SK-N-SH (cell line): ENCODE measurements around the gene TBCCD1. TPM values are rescaled to one million over a fixed set of nuclear protein-coding genes. Genes with fewer than 3 reads are reported as not detected.

Experiments
- CTCF ChIA-PET: fragments of 300-600, 350-600 bp; formaldehyde crosslinking; extraction: SDS; loops from one replicate; lab custom pipeline; 2021; lab: Yijun Ruan, JAX
- POLR2A ChIA-PET: fragments of 350-600 bp; sonication (Branson Sonifier 250); formaldehyde crosslinking; extraction: SDS; loops from one replicate; lab custom pipeline; 2020; ENCODE audit warnings: antibody characterized with exemption, inconsistent platforms; lab: Yijun Ruan, JAX
- DNase-seq: peaks from one replicate; pipeline ENCODE4 v3.0.0; 2012
- H2AFZ ChIP-seq: fragments of 200-600 bp; sonication (generic); 2 replicates; pipeline ENCODE4 v1.8.1; 2016; ENCODE audit warnings: antibody characterized with exemption, mild to moderate bottlenecking, low read depth
- H3F3A ChIP-seq: fragments of 200-600 bp; sonication (generic); replicated peaks from 2 replicates; pipeline ENCODE3; 2016; ENCODE audit warnings: antibody characterized with exemption, mild to moderate bottlenecking; ENCODE audit not compliant: insufficient read depth
- H3K27ac ChIP-seq, 2 experiments: fragments of 200-500 bp in 1 of 2; fragments of 200-600 bp in 1 of 2; sonication (Bioruptor generic) in 1 of 2; sonication (generic), shearing (Covaris generic) in 1 of 2; 2 replicates each; pipeline versions ENCODE4 v1.5.1 to v1.6.1; 2014 to 2016; ENCODE audit warnings: low read depth in 2 of 2, inconsistent platforms in 1 of 2, low read length in 1 of 2, mild to moderate bottlenecking in 1 of 2, mixed read lengths in 1 of 2
- H3K27me3 ChIP-seq: fragments of 200-600 bp; sonication (generic), shearing (Covaris generic); 2 replicates; pipeline ENCODE4 v1.6.1; 2016; ENCODE audit warnings: mixed run types; ENCODE audit not compliant: insufficient read depth
- H3K36me3 ChIP-seq, 2 experiments: fragments of 200-500 bp in 1 of 2; fragments of 200-600 bp in 1 of 2; sonication (Bioruptor generic) in 1 of 2; sonication (generic) in 1 of 2; replicated peaks in 1 of 2; 2 replicates each; pipeline versions ENCODE3 to v1.5.1; 2014 to 2016; ENCODE audit warnings: low read length in 1 of 2, mild to moderate bottlenecking in 1 of 2; ENCODE audit not compliant: insufficient read depth in 2 of 2, control insufficient read depth in 1 of 2
- H3K4me1 ChIP-seq, 2 experiments: fragments of 200-500 bp in 1 of 2; fragments of 200-600 bp in 1 of 2; sonication (Bioruptor generic) in 1 of 2; sonication (generic), shearing (Covaris generic) in 1 of 2; 2 replicates each; pipeline versions ENCODE4 v1.5.1 to v1.6.1; 2014 to 2016; ENCODE audit warnings: low read depth in 1 of 2, low read length in 1 of 2, mixed run types in 1 of 2; ENCODE audit not compliant: insufficient read depth in 2 of 2, control insufficient read depth in 1 of 2
- H3K4me2 ChIP-seq: fragments of 200-600 bp; sonication (generic), shearing (Covaris generic); 2 replicates; pipeline ENCODE4 v1.6.1; 2017; ENCODE audit warnings: mixed run types
- H3K4me3 ChIP-seq, 2 experiments: fragments of 200-500 bp in 1 of 2; fragments of 200-600 bp in 1 of 2; sonication (Bioruptor generic) in 1 of 2; sonication (generic), shearing (Covaris generic) in 1 of 2; 2 replicates each; pipeline versions ENCODE4 v1.5.1 to v1.8.1; 2014 to 2016; ENCODE audit warnings: low read depth in 2 of 2, inconsistent platforms in 1 of 2, low read length in 1 of 2, mild to moderate bottlenecking in 1 of 2, mixed read lengths in 1 of 2, moderate library complexity in 1 of 2
- H3K79me2 ChIP-seq: fragments of 200-600 bp; sonication (generic); 2 replicates; pipeline ENCODE4 v1.8.1; 2017; ENCODE audit warnings: mild to moderate bottlenecking; ENCODE audit not compliant: insufficient read depth
- H3K9ac ChIP-seq: fragments of 200-600 bp; sonication (generic); 2 replicates; pipeline ENCODE4 v1.6.1; 2017; ENCODE audit warnings: mixed run types
- H3K9me2 ChIP-seq: fragments of 200-600 bp; sonication (generic); 2 replicates; pipeline ENCODE4 v1.6.1; 2017; ENCODE audit warnings: mixed run types
- H3K9me3 ChIP-seq: fragments of 200-600 bp; sonication (generic); 2 replicates; pipeline ENCODE4 v1.6.1; 2017; ENCODE audit warnings: mixed run types, mild to moderate bottlenecking, moderate library complexity
- H4K20me1 ChIP-seq: fragments of 200-600 bp; sonication (generic); 2 replicates; pipeline ENCODE4 v1.6.1; 2017; ENCODE audit warnings: mild to moderate bottlenecking, mixed run types; ENCODE audit not compliant: insufficient read depth
- ELF1 ChIP-seq: IDR thresholded peaks from 2 replicates; pipeline ENCODE4 v1.4.0; 2012
- EZH2phosphoT487 ChIP-seq: fragments of 200-600 bp; sonication (generic); IDR thresholded peaks from 2 replicates; pipeline ENCODE4 v1.6.1; 2017; ENCODE audit warnings: low read depth, mixed run types, mild to moderate bottlenecking, antibody characterized with exemption, moderate library complexity, borderline replicate concordance
- FOXJ3 ChIP-seq: sonication (generic); formaldehyde crosslinking; IDR thresholded peaks from 2 replicates; pipeline ENCODE4 v1.5.1; 2020; ENCODE audit warnings: mild to moderate bottlenecking, missing genetic modification reagents
- GABPA ChIP-seq: IDR thresholded peaks from 2 replicates; pipeline ENCODE4 v1.4.0; 2012; ENCODE audit warnings: low read depth, mild to moderate bottlenecking
- GATA2 ChIP-seq: sonication (generic); formaldehyde crosslinking; IDR thresholded peaks from 2 replicates; pipeline ENCODE4 v1.5.0; 2020; ENCODE audit warnings: mild to moderate bottlenecking, missing genetic modification reagents
- JUND ChIP-seq: IDR thresholded peaks from 2 replicates; pipeline ENCODE4 v1.4.0; 2012
- MAX ChIP-seq: IDR thresholded peaks from 2 replicates; pipeline ENCODE4 v1.4.0; 2012; ENCODE audit warnings: low read depth
- MEF2A ChIP-seq: IDR thresholded peaks from 2 replicates; pipeline ENCODE4 v1.4.0; 2012; ENCODE audit warnings: low read depth, borderline replicate concordance
- MXI1 ChIP-seq: IDR thresholded peaks from 2 replicates; pipeline ENCODE4 v1.6.1; 2012; ENCODE audit warnings: mild to moderate bottlenecking, low read depth, low read length, improper control_type of control experiment
- PBX3 ChIP-seq: IDR thresholded peaks from 2 replicates; pipeline ENCODE4; 2012
- POLR2AphosphoS5 ChIP-seq: IDR thresholded peaks from 2 replicates; pipeline ENCODE4 v1.6.1; 2012; ENCODE audit warnings: low read depth, low read length
- RAD21 ChIP-seq: IDR thresholded peaks from 2 replicates; pipeline ENCODE4 v1.6.1; 2012; ENCODE audit warnings: mild to moderate bottlenecking, low read length
- REST ChIP-seq: IDR thresholded peaks from 2 replicates; pipeline ENCODE4 v1.6.1; 2012; ENCODE audit warnings: mild to moderate bottlenecking, low read depth, low read length, moderate library complexity
- RFX5 ChIP-seq: IDR thresholded peaks from 2 replicates; pipeline ENCODE4 v1.6.1; 2012; ENCODE audit warnings: mild to moderate bottlenecking, improper control_type of control experiment, low read length
- TCF12 ChIP-seq: IDR thresholded peaks from 2 replicates; pipeline ENCODE4 v1.4.0; 2012
- TEAD4 ChIP-seq: IDR thresholded peaks from 2 replicates; pipeline ENCODE4 v1.4.0; 2012; ENCODE audit warnings: mild to moderate bottlenecking, borderline replicate concordance; ENCODE audit not compliant: insufficient read depth
- USF1 ChIP-seq: IDR thresholded peaks from 2 replicates; pipeline ENCODE4 v1.4.0; 2012; ENCODE audit warnings: low read depth, borderline replicate concordance
- USF2 ChIP-seq: fragments of 150-350 bp; IDR thresholded peaks from 2 replicates; pipeline ENCODE4 v1.6.1; 2017; ENCODE audit warnings: antibody characterized with exemption, low read length, low read depth, borderline replicate concordance
- YY1 ChIP-seq: IDR thresholded peaks from 2 replicates; pipeline ENCODE4 v1.4.0; 2012; ENCODE audit warnings: low read depth, mild to moderate bottlenecking
- WGBS: methylation state at CpG from one replicate; pipeline ENCODE4 v1.1.6; 2017; ENCODE audit warnings: low lambda C conversion rate; 5-methylcytosine and 5-hydroxymethylcytosine counted together
- polyA plus RNA-seq, 3 experiments: library from polyadenylated mRNA; depleted of rRNA; stranded (reverse); fragments of >200 nt; gene quantifications; 2 replicates each; pipeline ENCODE4 v1.2.3, GENCODE V29; 2012

Gene TBCCD1
- polyA plus RNA-seq, 1 of the 3 experiments (the other 2 are of a cell fraction), result 6.5 TPM

- TF ChIP-seq JUND, result no peak
These were observed 15.8 kb downstream of the TBCCD1 start (continued) for GRCh38 chr3:186551387-186551786.

- Histone ChIP-seq H3K36me3 (peaks cover 25 to 43% of the 10 kb centered on the region in 2 experiments), H3K27ac (no peak overlapping the region), H3K9me2 (no peaks in the 10 kb centered on the region), H3F3A (no peaks in the 10 kb centered on the region), H4K20me1 (no peaks in the 10 kb centered on the region), H3K27me3 (no peaks in the 10 kb centered on the region), H3K4me2 (no peak overlapping the region), H3K79me2 (no peaks in the 10 kb centered on the region), H3K4me3 (no peak overlapping the region), H3K9ac (no peak overlapping the region), H2AFZ (no peak overlapping the region), H3K4me1 (no peaks in the 10 kb centered on the region), H3K9me3 (no peaks in the 10 kb centered on the region)
- no peak for DNase-seq
- TF ChIP-seq USF1 (no peak), FOXJ3 (CRISPR knock-in tag) (no peak), RFX5 (no peak), MXI1 (no peak)
- 92% methylated on average over 3 of the region's 3 CpGs for WGBS
- CTCF ChIA-PET, result interaction anchor here (1.1 to 3.4 kb wide), 4 partner anchors 10 to 572 kb away, joined by 3 to 25 read pairs (median 4); no protein-coding TSS in a partner anchor
- POLR2A ChIA-PET, result no interaction called here
These were observed 17.6 kb downstream of the TBCCD1 start for GRCh38 chr3:186549497-186549896.

- ChIA-PET POLR2A (no interaction called here), CTCF (interaction anchor here (1.7 to 14.3 kb wide), 3 partner anchors 8 to 561 kb away, joined by 4 to 242 read pairs (median 7); no protein-coding TSS in a partner anchor)
- Histone ChIP-seq H3K9me2 (no peaks in the 10 kb centered on the region), H3K9me3 (no peaks in the 10 kb centered on the region), H3F3A (peaks cover 7% of the 10 kb centered on the region), H3K4me2 (no peak within 1 kb of the TSS), H3K36me3 (peaks cover 17 to 27% of the 10 kb centered on the region in 2 experiments), H3K4me1 (peaks cover 3 to 16% of the 10 kb centered on the region in 2 experiments; a peak in 3 of 4 replicates), H3K79me2 (no peaks in the 10 kb centered on the region), H3K27me3 (no peaks in the 10 kb centered on the region), H4K20me1 (no peaks in the 10 kb centered on the region), H3K27ac (no peak within 1 kb of the TSS), H2AFZ (no peak within 1 kb of the TSS), H3K4me3 (no peak within 1 kb of the TSS), H3K9ac (no peak within 1 kb of the TSS)
- 90% methylated on average over 2 of the region's 2 CpGs for WGBS
- TF ChIP-seq REST, result no peak
- TF ChIP-seq USF2, result no peak
- TF ChIP-seq PBX3, result no peak
- TF ChIP-seq RFX5, result no peak
- no peak for TF ChIP-seq JUND
- no peak for TF ChIP-seq RAD21
- TF ChIP-seq MEF2A, result no peak
- TF ChIP-seq GABPA, result no peak
- TF ChIP-seq GATA2, result no peak
- no peak for TF ChIP-seq USF1
- TF ChIP-seq TEAD4, result no peak
- TF ChIP-seq ELF1, result no peak
- TF ChIP-seq MAX, result no peak
- no peak for TF ChIP-seq YY1
- no peak for TF ChIP-seq POLR2AphosphoS5
- TF ChIP-seq MXI1, result no peak
- TF ChIP-seq EZH2phosphoT487, result no peak
- no peak for TF ChIP-seq TCF12
- DNase-seq, result no peak
These were observed 22.9 kb downstream of the TBCCD1 start, which contains the start of gene CRYGS for GRCh38 chr3:186544281-186544680. CRYGS (minus strand) TSS chr3:186544380; CDS start chr3:186544326, 54 bp downstream.
